HepG2 (cell line): ENCODE data around the gene SIX3. TPM values are rescaled to one million over a fixed set of nuclear protein-coding genes. Genes with fewer than 3 reads are reported as not detected.

Experiments
- ATAC-seq: fragments of 200-7000 bp; cut with Tn5 transposase; 3 replicates; pipeline ENCODE4 v1.9.1; 2020; ENCODE audit warnings: mild to moderate bottlenecking, moderate library complexity
- BruUV-seq: library from RNA; stranded (reverse); fragments of 400-500 nt; replicated peaks from 2 replicates; lab custom pipeline; 2021; lab: Mats Ljungman, UMichigan
- CTCF ChIA-PET: fragments of 300-600 bp; formaldehyde crosslinking; extraction: SDS; loops from one replicate; lab custom pipeline; 2021; ENCODE audit warnings: low total read pairs, inconsistent platforms, low intra/inter-chr PET ratio; lab: Yijun Ruan, JAX
- POLR2A ChIA-PET: fragments of 350-600 bp; sonication (Branson Sonifier 250); formaldehyde crosslinking; loops from one replicate; lab custom pipeline; 2020; ENCODE audit warnings: antibody characterized with exemption, inconsistent platforms; lab: Yijun Ruan, JAX
- DNase-seq: peaks from one replicate; pipeline ENCODE4 v3.0.0-alpha.2; 2015; ENCODE audit warnings: low spot score
- FAIRE-seq: peaks from 3 replicates; lab custom pipeline; 2011; peaks lifted over from hg19 to GRCh38; lab: Jason Lieb, UNC
- H2AFZ ChIP-seq: one replicate; pipeline ENCODE4 v1.6.1; 2011; ENCODE audit warnings: low read length, inconsistent platforms
- H3K27ac ChIP-seq: fragments of 300-600 bp; 3 replicates; pipeline ENCODE4 v1.8.0; 2011; ENCODE audit warnings: mixed run types, mild to moderate bottlenecking, mixed read lengths, low read length, inconsistent platforms; ENCODE audit not compliant: insufficient read depth; ENCODE audit errors: extremely low read length
- H3K27me3 ChIP-seq, 2 experiments: fragments of 200-600 bp in 1 of 2; 2 replicates in 1 of 2; 3 replicates in 1 of 2; pipeline versions ENCODE4 v1.6.0 to v1.8.0; 2011; ENCODE audit warnings: low read length in 2 of 2, mild to moderate bottlenecking in 2 of 2, moderate library complexity in 2 of 2, inconsistent platforms in 1 of 2; ENCODE audit not compliant: insufficient read depth in 2 of 2, control insufficient read depth in 1 of 2
- H3K36me3 ChIP-seq, 2 experiments: fragments of 200-600 bp in 1 of 2; replicated peaks in 1 of 2; 2 replicates in 1 of 2; 3 replicates in 1 of 2; pipeline versions ENCODE4 v1.5.1 to v1.8.0; 2011; ENCODE audit warnings: low read length in 2 of 2, inconsistent platforms in 1 of 2; ENCODE audit not compliant: insufficient read depth in 2 of 2, control insufficient read depth in 1 of 2
- H3K4me1 ChIP-seq: 2 replicates; pipeline ENCODE4 v1.5.1; 2012; ENCODE audit warnings: low read length, inconsistent platforms; ENCODE audit not compliant: insufficient read depth
- H3K4me2 ChIP-seq: 2 replicates; pipeline ENCODE4 v1.6.0; 2011; ENCODE audit warnings: low read depth, low read length, inconsistent platforms
- H3K4me3 ChIP-seq, 3 experiments: fragments of 200-600 bp in 1 of 3; sonication (generic), shearing (Covaris generic) in 1 of 3; replicated peaks in 1 of 3; 2 replicates each; pipeline ENCODE4 v1.5.1; 2011 to 2016; ENCODE audit warnings: low read length in 3 of 3, inconsistent platforms in 2 of 3, low read depth in 2 of 3, mild to moderate bottlenecking in 2 of 3, control low read depth in 1 of 3, mixed read lengths in 1 of 3; ENCODE audit not compliant: insufficient read depth in 1 of 3
- H3K79me2 ChIP-seq: one replicate; pipeline ENCODE4 v1.6.1; 2011; ENCODE audit warnings: low read length, inconsistent platforms; ENCODE audit not compliant: insufficient read depth
- H3K9ac ChIP-seq: 2 replicates; pipeline ENCODE4 v1.6.0; 2011; ENCODE audit warnings: mild to moderate bottlenecking, low read depth, low read length, inconsistent platforms; ENCODE audit not compliant: insufficient read depth
- H3K9me3 ChIP-seq: 2 replicates; pipeline ENCODE4 v1.5.1; 2012; ENCODE audit warnings: mild to moderate bottlenecking, low read length
- H4K20me1 ChIP-seq: 2 replicates; pipeline ENCODE4 v1.6.0; 2011; ENCODE audit warnings: inconsistent platforms, mild to moderate bottlenecking, low read length, moderate library complexity; ENCODE audit not compliant: insufficient read depth
- ELF3 ChIP-seq: IDR thresholded peaks from 2 replicates; pipeline ENCODE4 v1.6.1; 2016; ENCODE audit warnings: missing genetic modification reagents, missing compliant biosample characterization
- MAZ ChIP-seq, 2 experiments: sonication (generic) in 1 of 2; formaldehyde crosslinking in 1 of 2; IDR thresholded peaks; 2 replicates each; pipeline versions ENCODE4 v1.5.0 to v1.6.1; 2012 to 2020; ENCODE audit warnings: low read depth in 2 of 2, mild to moderate bottlenecking in 2 of 2, borderline replicate concordance in 1 of 2, improper control_type of control experiment in 1 of 2, low read length in 1 of 2, missing genetic modification reagents in 1 of 2, moderate library complexity in 1 of 2
- MYPOP ChIP-seq: sonication (generic); formaldehyde crosslinking; IDR thresholded peaks from 2 replicates; pipeline ENCODE4 v1.8.1; 2023; ENCODE audit warnings: mild to moderate bottlenecking, moderate library complexity, missing genetic modification reagents
- PAX8 ChIP-seq: sonication (generic); formaldehyde crosslinking; IDR thresholded peaks from 2 replicates; pipeline ENCODE4 v1.8.0; 2022; ENCODE audit warnings: mild to moderate bottlenecking, missing genetic modification reagents, borderline replicate concordance
- POGZ ChIP-seq: sonication (generic); formaldehyde crosslinking; IDR thresholded peaks from 2 replicates; pipeline ENCODE4 v1.4.0; 2020; ENCODE audit warnings: mild to moderate bottlenecking, missing genetic modification reagents
- SNAPC2 ChIP-seq: sonication (generic); formaldehyde crosslinking; IDR thresholded peaks from 2 replicates; pipeline ENCODE4 v1.8.1; 2022; ENCODE audit warnings: mild to moderate bottlenecking, missing genetic modification reagents
- SP1 ChIP-seq, 2 experiments: fragments of 450-650 bp in 1 of 2; sonication (generic) in 1 of 2; formaldehyde crosslinking in 1 of 2; IDR thresholded peaks; 2 replicates each; pipeline versions ENCODE4 v1.4.0 to v1.6.1; 2016 to 2020; ENCODE audit warnings: missing genetic modification reagents in 1 of 2
- SP5 ChIP-seq: IDR thresholded peaks from 2 replicates; pipeline ENCODE4 v1.6.1; 2016; ENCODE audit warnings: low read depth, borderline replicate concordance
- TAF15 ChIP-seq: fragments of 200-400 bp; formaldehyde crosslinking; IDR thresholded peaks from one replicate; pipeline ENCODE4 v1.6.1; 2018; ENCODE audit warnings: mild to moderate bottlenecking, low read depth, low read length; ENCODE audit not compliant: poor library complexity, severe bottlenecking
- ZBTB21 ChIP-seq: sonication (generic); formaldehyde crosslinking; IDR thresholded peaks from 2 replicates; pipeline ENCODE4 v1.4.0; 2020; ENCODE audit warnings: missing genetic modification reagents
- ZFP41 ChIP-seq: sonication (generic); formaldehyde crosslinking; IDR thresholded peaks from 2 replicates; pipeline ENCODE4 v1.4.0; 2020; ENCODE audit warnings: mild to moderate bottlenecking, missing genetic modification reagents, borderline replicate concordance
- ZNF17 ChIP-seq: sonication (generic); formaldehyde crosslinking; IDR thresholded peaks from 2 replicates; pipeline ENCODE4 v1.5.0; 2020; ENCODE audit warnings: mild to moderate bottlenecking, missing genetic modification reagents
- ZNF235 ChIP-seq: sonication (generic); formaldehyde crosslinking; IDR thresholded peaks from 2 replicates; pipeline ENCODE4 v1.8.1; 2023; ENCODE audit warnings: mild to moderate bottlenecking, missing genetic modification reagents, borderline replicate concordance
- ZNF788 ChIP-seq: sonication (generic); formaldehyde crosslinking; IDR thresholded peaks from 2 replicates; pipeline ENCODE4 v1.5.0; 2020; ENCODE audit warnings: mild to moderate bottlenecking, missing genetic modification reagents, borderline replicate concordance
- ZUFSP ChIP-seq: sonication (generic); formaldehyde crosslinking; IDR thresholded peaks from 2 replicates; pipeline ENCODE4 v1.9.0; 2021; ENCODE audit warnings: missing genetic modification reagents, mild to moderate bottlenecking, borderline replicate concordance
- WGBS: methylation state at CpG from one replicate; pipeline ENCODE4 v1.1.6; 2017; ENCODE audit warnings: low lambda C conversion rate; 5-methylcytosine and 5-hydroxymethylcytosine counted together
- in situ Hi-C: cut with HindIII; loops from 2 replicates; pipeline ENCODE4 v1.10.0; 2017; ENCODE audit warnings: low pct_unique_long_range_greater_than_20kb; ENCODE audit not compliant: extremely low pct_ligation_motif_present
- intact Hi-C: fragments of 100-400 bp; cut with micrococcal nuclease; formaldehyde crosslinking; loops from one replicate; pipeline ENCODE4 v1.10.0; 2022; ENCODE audit not compliant: unreplicated experiment
- polyA plus RNA-seq, 8 experiments: library from polyadenylated mRNA; depleted of rRNA in 3 of 8; stranded (reverse) in 7 of 8; unstranded in 1 of 8; fragments of >200 nt; fragmentation: Illumina TruSeq in 4 of 8; extraction: Trizol in 4 of 8; gene quantifications; 2 replicates each; pipeline versions ENCODE4 v1.2.1 to v1.2.3, GENCODE V29; 2011 to 2016; ENCODE audit warnings: low read depth in 4 of 8, missing spikeins in 1 of 8, mixed read lengths in 1 of 8; ENCODE audit not compliant: insufficient read depth in 1 of 8
- total RNA-seq, 5 experiments: library from RNA; depleted of rRNA; stranded (reverse); fragments of >200 nt; fragmentation: Illumina TruSeq; extraction: Trizol; gene quantifications; 2 replicates each; pipeline ENCODE4 v1.2.3, GENCODE V29; 2016; ENCODE audit warnings: low read depth in 1 of 5

The SIX3 gene
- total and polyA plus RNA-seq, 2 of the 13 experiments (the other 11 are each of a cell fraction or from before 2014, with no cell fraction given) = not detected

GRCh38 chr2:44948565-44949328, 7.2 kb downstream of the SIX3 start:
- intact Hi-C loops = no loop called here
- POLR2A ChIA-PET = no interaction called here
- Histone ChIP-seq H3K27ac (no peak overlapping the region), H4K20me1 (no peaks in the 10 kb centered on the region; the same call in 1 of the 2 replicates), H3K79me2 (no peaks in the 10 kb centered on the region), H3K9me3 (no peaks in the 10 kb centered on the region), H3K27me3 (peaks cover 26 to 98% of the 10 kb centered on the region in 2 experiments), H2AFZ (no peak overlapping the region), H3K4me2 (no peak overlapping the region), H3K4me3 (no peak overlapping the region), H3K4me1 (peaks cover 18% of the 10 kb centered on the region), H3K36me3 (no peaks in the 10 kb centered on the region), H3K9ac (no peak overlapping the region)
- no peak for FAIRE-seq
- WGBS = 55% methylated on average over 17 of the region's 18 CpGs
- BruUV-seq = no TSS peak
- CTCF ChIA-PET = no interaction called here
- no peak for ATAC-seq
- DNase-seq = no peak
- TF ChIP-seq MAZ (IDR thresholded peaks at IDR 0.05; ENCODE audit: borderline replicate concordance, low read depth, low read length) (no peak), MAZ (CRISPR knock-in tag; IDR thresholded peaks at IDR 0.05; ENCODE audit: low read depth) (no peak), ELF3 (no peak), ZNF235 (CRISPR knock-in tag) (no peak), PAX8 (CRISPR knock-in tag) (no peak), SNAPC2 (CRISPR knock-in tag) (no peak), ZFP41 (CRISPR knock-in tag) (no peak), ZNF788 (no peak), POGZ (CRISPR knock-in tag) (no peak), ZNF17 (CRISPR knock-in tag) (no peak), TAF15 (no peak), MYPOP (CRISPR knock-in tag) (no peak), SP5 (CRISPR knock-in tag) (no peak), SP1 (IDR thresholded peaks at IDR 0.05) (no peak), SP1 (CRISPR knock-in tag; IDR thresholded peaks at IDR 0.05) (no peak), ZUFSP (no peak), ZBTB21 (CRISPR knock-in tag) (no peak)
- in situ Hi-C loops = loop anchor here (10.0 kb wide), 1 partner anchor 554 kb away; no protein-coding TSS in a partner anchor
